HepG2 (cell line): ENCODE results near the gene RBBP9. TPM values are rescaled to one million over a fixed set of nuclear protein-coding genes. Genes with fewer than 3 reads are reported as not detected.

Experiments
- ATF4 ChIP-seq, 2 experiments: fragments of 450-650 bp in 1 of 2; sonication (generic) in 1 of 2; formaldehyde crosslinking; IDR thresholded peaks; 2 replicates each; pipeline versions ENCODE4 v1.5.0 to v1.8.0; 2020 to 2022; ENCODE audit warnings: mild to moderate bottlenecking in 1 of 2, missing genetic modification reagents in 1 of 2
- BORCS8-MEF2B ChIP-seq: sonication (generic); formaldehyde crosslinking; IDR thresholded peaks from 2 replicates; pipeline ENCODE4 v1.8.0; 2022; ENCODE audit warnings: mild to moderate bottlenecking, missing genetic modification reagents
- DR1 ChIP-seq: sonication (generic); formaldehyde crosslinking; IDR thresholded peaks from 2 replicates; pipeline ENCODE4 v1.8.0; 2021; ENCODE audit warnings: mild to moderate bottlenecking, missing genetic modification reagents, inconsistent platforms
- E2F2 ChIP-seq: sonication (generic); formaldehyde crosslinking; IDR thresholded peaks from 2 replicates; pipeline ENCODE4 v1.4.0; 2020; ENCODE audit warnings: missing genetic modification reagents, borderline replicate concordance
- GRHL1 ChIP-seq: sonication (generic); formaldehyde crosslinking; conservative IDR thresholded peaks from 2 replicates; pipeline ENCODE4 v1.8.0; 2022; ENCODE audit warnings: missing genetic modification reagents
- MXD1 ChIP-seq: sonication (generic); formaldehyde crosslinking; IDR thresholded peaks from 2 replicates; pipeline ENCODE4 v1.4.0; 2020; ENCODE audit warnings: mild to moderate bottlenecking, missing genetic modification reagents
- NFYB ChIP-seq: sonication (generic); formaldehyde crosslinking; IDR thresholded peaks from 2 replicates; pipeline ENCODE4 v1.4.0; 2020; ENCODE audit warnings: missing genetic modification reagents
- NONO ChIP-seq, 2 experiments: fragments of 450-650 bp in 1 of 2; sonication (generic) in 1 of 2; formaldehyde crosslinking in 1 of 2; IDR thresholded peaks in 1 of 2; conservative IDR thresholded peaks in 1 of 2; 2 replicates each; pipeline versions ENCODE4 v1.6.1 to v1.8.0; 2017 to 2022; ENCODE audit warnings: mild to moderate bottlenecking in 1 of 2, missing genetic modification reagents in 1 of 2, moderate library complexity in 1 of 2
- NR3C1 ChIP-seq: sonication (generic); formaldehyde crosslinking; IDR thresholded peaks from 2 replicates; pipeline ENCODE4 v1.4.0; 2020; ENCODE audit warnings: missing genetic modification reagents
- SATB2 ChIP-seq: sonication (generic); formaldehyde crosslinking; IDR thresholded peaks from 2 replicates; pipeline ENCODE4 v1.5.0; 2020; ENCODE audit warnings: missing genetic modification reagents
- SIN3B ChIP-seq: fragments of 150-350 bp; IDR thresholded peaks from 2 replicates; pipeline ENCODE4 v1.6.1; 2014; ENCODE audit warnings: low read length
- TMF1 ChIP-seq: sonication (generic); formaldehyde crosslinking; IDR thresholded peaks from 2 replicates; pipeline ENCODE4 v1.8.1; 2022; ENCODE audit warnings: low read depth, missing genetic modification reagents
- U2AF2 ChIP-seq: fragments of 200-400 bp; formaldehyde crosslinking; IDR thresholded peaks from 2 replicates; pipeline ENCODE4 v1.6.1; 2017; ENCODE audit warnings: low read depth, mild to moderate bottlenecking, low read length
- ZBTB1 ChIP-seq: sonication (generic); formaldehyde crosslinking; IDR thresholded peaks from 2 replicates; pipeline ENCODE4 v1.4.0; 2020; ENCODE audit warnings: missing genetic modification reagents, borderline replicate concordance
- ZFAT ChIP-seq: sonication (generic); formaldehyde crosslinking; conservative IDR thresholded peaks from 2 replicates; pipeline ENCODE4 v1.8.1; 2023; ENCODE audit warnings: missing genetic modification reagents, inconsistent platforms
- ZNF512 ChIP-seq: sonication (generic); formaldehyde crosslinking; IDR thresholded peaks from 2 replicates; pipeline ENCODE4 v1.4.0; 2020; ENCODE audit warnings: mild to moderate bottlenecking, missing genetic modification reagents
- ZNF619 ChIP-seq: sonication (generic); formaldehyde crosslinking; IDR thresholded peaks from 2 replicates; pipeline ENCODE4 v1.4.0; 2020; ENCODE audit warnings: mild to moderate bottlenecking, missing genetic modification reagents
- ZNF746 ChIP-seq: sonication (generic); formaldehyde crosslinking; IDR thresholded peaks from 2 replicates; pipeline ENCODE4 v1.8.0; 2022; ENCODE audit warnings: mild to moderate bottlenecking, missing genetic modification reagents
- ZXDC ChIP-seq: sonication (generic); formaldehyde crosslinking; IDR thresholded peaks from 2 replicates; pipeline ENCODE4 v1.5.0; 2020; ENCODE audit warnings: mild to moderate bottlenecking, missing genetic modification reagents
- polyA plus RNA-seq, 8 experiments: library from polyadenylated mRNA; depleted of rRNA in 3 of 8; stranded (reverse) in 7 of 8; unstranded in 1 of 8; fragments of >200 nt; fragmentation: Illumina TruSeq in 4 of 8; extraction: Trizol in 4 of 8; gene quantifications; 2 replicates each; pipeline versions ENCODE4 v1.2.1 to v1.2.3, GENCODE V29; 2011 to 2016; ENCODE audit warnings: low read depth in 4 of 8, missing spikeins in 1 of 8, mixed read lengths in 1 of 8; ENCODE audit not compliant: insufficient read depth in 1 of 8
- total RNA-seq, 5 experiments: library from RNA; depleted of rRNA; stranded (reverse); fragments of >200 nt; fragmentation: Illumina TruSeq; extraction: Trizol; gene quantifications; 2 replicates each; pipeline ENCODE4 v1.2.3, GENCODE V29; 2016; ENCODE audit warnings: low read depth in 1 of 5

The RBBP9 gene
- total and polyA plus RNA-seq, 2 of the 13 experiments (the other 11 are each of a cell fraction or from before 2014, with no cell fraction given): 28.0 to 56.3 TPM

GRCh38 chr20:18507218-18508191, 10.5 kb upstream of the RBBP9 start, which contains the start of gene SEC23B (continued):
- no peak for TF ChIP-seq GRHL1 (CRISPR knock-in tag)
- TF ChIP-seq SIN3B: peak; percentile 53; the same call in 1 of the 2 replicates
- TF ChIP-seq NFYB: peak; percentile 92
- no peak for TF ChIP-seq ZXDC (CRISPR knock-in tag)
- peak in 1 of 2 experiments; percentile 79; a peak in 1 of 4 replicates for TF ChIP-seq ATF4 (CRISPR knock-in tag; IDR thresholded peaks at IDR 0.05)
- peak; percentile 67 for TF ChIP-seq ZNF746 (CRISPR knock-in tag)
- no peak for TF ChIP-seq NR3C1 (CRISPR knock-in tag)
- no peak for TF ChIP-seq NONO (IDR thresholded peaks at IDR 0.05)
- TF ChIP-seq NONO (CRISPR knock-in tag; conservative IDR thresholded peaks at IDR 0.05): peak; percentile 92
- no peak for TF ChIP-seq ZBTB1
- TF ChIP-seq ZNF512 (CRISPR knock-in tag): no peak
- TF ChIP-seq BORCS8-MEF2B (CRISPR knock-in tag): peak; percentile 88
- peak; percentile 97 for TF ChIP-seq ZNF619 (CRISPR knock-in tag)
- peak; percentile 87 for TF ChIP-seq DR1
- TF ChIP-seq TMF1 (CRISPR knock-in tag): peak; percentile 87
- TF ChIP-seq SATB2 (CRISPR knock-in tag): peak; percentile 86; the same call in 1 of the 2 replicates
- no peak; the same call in 1 of the 2 replicates for TF ChIP-seq MXD1 (CRISPR knock-in tag)
- peak; percentile 70; the same call in 1 of the 2 replicates for TF ChIP-seq E2F2 (CRISPR knock-in tag)
- 0 out of 2 replicates have a peak, but pooled peaks have one; percentile 64 for TF ChIP-seq U2AF2
- TF ChIP-seq ZFAT (CRISPR knock-in tag): peak; percentile 77; the same call in 1 of the 2 replicates
